HG02623 (cell line): ENCODE results near the gene BPIFA1.

Experiments
- ATAC-seq: cut with Tn5 transposase; IDR thresholded peaks from one replicate; pipeline ENCODE4 v1.9.1; 2021; ENCODE audit warnings: moderate library complexity; ENCODE audit not compliant: unreplicated experiment

BPIFA1 gene

GRCh38 chr20:33235696-33236095 is at the start of gene BPIFA1:
BPIFA1 (plus strand) TSS chr20:33235996; CDS start chr20:33237712, 1,716 bp downstream.
- no peak for ATAC-seq

GRCh38 chr20:33187491-33187890 is 48.3 kb upstream of the BPIFA1 start:
- no peak for ATAC-seq

- no peak for ATAC-seq
Measured at GRCh38 chr20:33188421-33188820, 47.4 kb upstream of the BPIFA1 start.

- no peak for ATAC-seq
Measured at GRCh38 chr20:33191484-33191883, 44.3 kb upstream of the BPIFA1 start.

GRCh38 chr20:33191955-33192354 is 43.8 kb upstream of the BPIFA1 start:
- no peak for ATAC-seq

- ATAC-seq = no peak
Measured at GRCh38 chr20:33192912-33193501, 42.8 kb upstream of the BPIFA1 start.

- no peak for ATAC-seq
Measured at GRCh38 chr20:33199026-33199425, 36.8 kb upstream of the BPIFA1 start.

- ATAC-seq = no peak
Measured at GRCh38 chr20:33202451-33202850, 33.3 kb upstream of the BPIFA1 start.

- ATAC-seq = no peak
Measured at GRCh38 chr20:33203444-33203843, 32.4 kb upstream of the BPIFA1 start.

GRCh38 chr20:33209789-33210188 is 26.0 kb upstream of the BPIFA1 start:
- no peak for ATAC-seq

- no peak for ATAC-seq
Measured at GRCh38 chr20:33210371-33210770, 25.4 kb upstream of the BPIFA1 start.

GRCh38 chr20:33211817-33212424 is 23.9 kb upstream of the BPIFA1 start:
- ATAC-seq = no peak

- ATAC-seq = no peak
Measured at GRCh38 chr20:33217052-33217451, 18.7 kb upstream of the BPIFA1 start, which contains the start of gene BPIFA3. BPIFA3 (plus strand) TSS chr20:33217352; CDS start chr20:33217537, 185 bp downstream.

GRCh38 chr20:33224399-33224798 is 11.4 kb upstream of the BPIFA1 start:
- no peak for ATAC-seq

- no peak for ATAC-seq
Measured at GRCh38 chr20:33229843-33230242, 6.0 kb upstream of the BPIFA1 start.

GRCh38 chr20:33231237-33231636 is 4.6 kb upstream of the BPIFA1 start:
- ATAC-seq = no peak

- ATAC-seq = no peak
Measured at GRCh38 chr20:33232486-33233072, 3.2 kb upstream of the BPIFA1 start.

GRCh38 chr20:33233129-33233774 is 2.5 kb upstream of the BPIFA1 start:
- no peak for ATAC-seq

GRCh38 chr20:33234050-33234449 is 1.7 kb upstream of the BPIFA1 start:
- ATAC-seq = no peak

- ATAC-seq = no peak
Measured at GRCh38 chr20:33236351-33236750, 555 bp downstream of the BPIFA1 start.

- ATAC-seq = no peak
Measured at GRCh38 chr20:33237989-33238388, 2.2 kb downstream of the BPIFA1 start.

GRCh38 chr20:33239418-33239817 is 3.6 kb downstream of the BPIFA1 start:
- ATAC-seq = no peak
